Calu3 (cell line): ENCODE measurements around the gene RAB3IP. TPM values are rescaled to one million over a fixed set of nuclear protein-coding genes. Genes with fewer than 3 reads are reported as not detected.
"Not testable (repeated sequence)": the region's sequence is repeated elsewhere in the genome, so short reads cannot be mapped to it uniquely, and the experiment has no call there.

ENCODE experiments used
- BruUV-seq: library from RNA; stranded (reverse); fragments of 400-500 nt; replicated peaks from 2 replicates; lab custom pipeline; 2021; lab: Mats Ljungman, UMichigan
- CTCF ChIA-PET: fragments of 300-600 bp; sonication (Branson Sonifier 250); formaldehyde crosslinking; loops from one replicate; lab custom pipeline; 2022; ENCODE audit warnings: antibody characterized with exemption; lab: Charles Lee
- DNase-seq: peaks from one replicate; pipeline ENCODE4 v3.0.0; 2022
- H3K27ac Mint-ChIP-seq: one replicate; pipeline ENCODE4 v1.8.0; 2022; ENCODE audit warnings: mixed read lengths; ENCODE audit not compliant: unreplicated experiment
- H3K27me3 Mint-ChIP-seq: one replicate; pipeline ENCODE4 v1.8.0; 2022; ENCODE audit warnings: mixed read lengths; ENCODE audit not compliant: unreplicated experiment
- H3K36me3 Mint-ChIP-seq: one replicate; pipeline ENCODE4 v1.8.0; 2022; ENCODE audit warnings: mild to moderate bottlenecking, moderate library complexity, mixed read lengths; ENCODE audit not compliant: insufficient read depth, unreplicated experiment
- H3K4me1 Mint-ChIP-seq: one replicate; pipeline ENCODE4 v1.8.0; 2022; ENCODE audit warnings: mild to moderate bottlenecking, low read depth, mixed read lengths; ENCODE audit not compliant: unreplicated experiment
- H3K4me3 Mint-ChIP-seq: one replicate; pipeline ENCODE4 v1.8.0; 2022; ENCODE audit warnings: mild to moderate bottlenecking, low read depth, moderate library complexity, mixed read lengths; ENCODE audit not compliant: unreplicated experiment
- H3K9me3 Mint-ChIP-seq: one replicate; pipeline ENCODE4 v1.8.0; 2022; ENCODE audit warnings: low read depth, mixed read lengths; ENCODE audit not compliant: unreplicated experiment
- CTCF ChIP-seq: fragments of 200-600 bp; IDR thresholded peaks from one replicate; pipeline ENCODE4 v1.8.0; 2022; ENCODE audit warnings: antibody characterized with exemption; ENCODE audit not compliant: unreplicated experiment
- intact Hi-C: fragments of 100-400 bp; cut with micrococcal nuclease; formaldehyde crosslinking; loops from one replicate; pipeline ENCODE4 v1.10.0; 2022; ENCODE audit not compliant: unreplicated experiment
- total RNA-seq: library from RNA; stranded (reverse); gene quantifications from 2 replicates; pipeline ENCODE4 v1.2.3, GENCODE V29; 2022

The RAB3IP gene
- total RNA-seq, 1 experiment from 2014 or later = 101 TPM

GRCh38 chr12:69756088-69756755 is 17.6 kb downstream of the RAB3IP start:
- no peak overlapping the region for H3K27ac Mint-ChIP-seq
- BruUV-seq = no TSS peak
- H3K27me3 Mint-ChIP-seq = no peaks in the 10 kb centered on the region
- H3K9me3 Mint-ChIP-seq = peaks cover 2% of the 10 kb centered on the region
- CTCF ChIA-PET = no interaction called here
- intact Hi-C loops = no loop called here
- H3K4me1 Mint-ChIP-seq = peaks cover 8% of the 10 kb centered on the region
- H3K4me3 Mint-ChIP-seq = no peak overlapping the region
- TF ChIP-seq CTCF = no peak
- DNase-seq = no peak
- H3K36me3 Mint-ChIP-seq = peaks cover 53% of the 10 kb centered on the region

GRCh38 chr12:69758105-69758504 is 19.4 kb downstream of the RAB3IP start:
- CTCF ChIA-PET = no interaction called here
- no peaks in the 10 kb centered on the region for H3K27me3 Mint-ChIP-seq
- H3K36me3 Mint-ChIP-seq = peaks cover 49% of the 10 kb centered on the region
- TF ChIP-seq CTCF = no peak
- no TSS peak for BruUV-seq
- peaks cover 2% of the 10 kb centered on the region for H3K9me3 Mint-ChIP-seq
- H3K4me3 Mint-ChIP-seq = no peak overlapping the region
- intact Hi-C loops = no loop called here
- no peaks in the 10 kb centered on the region for H3K4me1 Mint-ChIP-seq
- no peak overlapping the region for H3K27ac Mint-ChIP-seq
- no peak for DNase-seq

DNA sequence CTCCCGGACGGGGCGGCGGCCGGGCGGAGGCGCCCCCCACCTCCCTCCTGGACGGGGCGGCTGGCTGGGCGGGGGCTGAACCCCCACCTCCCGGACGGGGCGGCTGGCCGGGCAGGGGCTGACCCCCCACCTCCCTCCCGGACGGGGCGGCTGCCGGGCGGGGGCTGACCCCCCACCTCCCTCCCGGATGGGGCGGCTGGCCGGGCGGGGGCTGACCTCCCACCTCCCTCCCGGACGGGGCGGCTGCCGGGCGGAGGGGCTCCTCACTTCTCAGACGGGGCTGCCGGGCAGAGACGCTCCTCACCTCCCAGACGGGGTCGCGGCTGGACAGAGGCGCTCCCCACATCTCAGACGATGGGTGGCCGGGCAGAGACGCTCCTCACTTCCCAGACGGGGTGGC is 20.9 kb downstream of the RAB3IP start:
- peaks cover 55% of the 10 kb centered on the region for H3K36me3 Mint-ChIP-seq
- DNase-seq, CTCF ChIA-PET: not testable (repeated sequence)

DNA sequence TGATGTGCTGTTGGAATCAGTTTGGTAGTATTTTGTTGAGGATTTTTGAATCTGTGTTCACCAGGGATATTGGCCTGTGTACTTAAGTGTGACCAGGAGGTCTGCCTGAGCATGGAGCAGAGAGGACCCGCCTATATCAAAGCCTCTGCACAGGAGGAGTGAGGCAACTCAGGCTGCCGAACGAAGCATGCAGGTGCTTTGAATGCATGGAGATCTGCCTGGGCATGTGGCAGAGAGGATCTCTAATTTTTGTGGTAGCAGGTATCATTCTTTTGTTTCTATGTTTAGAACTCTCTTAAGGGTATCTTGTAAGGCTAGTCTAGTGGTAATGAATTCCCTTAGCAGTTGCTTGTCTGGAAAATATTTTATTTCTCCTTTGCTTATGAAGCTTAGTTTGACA is 26.9 kb downstream of the RAB3IP start:
- TF ChIP-seq CTCF = no peak
- H3K27me3 Mint-ChIP-seq = no peaks in the 10 kb centered on the region
- BruUV-seq = no TSS peak
- CTCF ChIA-PET = no interaction called here
- H3K27ac Mint-ChIP-seq = no peak overlapping the region
- intact Hi-C loops = no loop called here
- H3K4me1 Mint-ChIP-seq = no peaks in the 10 kb centered on the region
- peaks cover 63% of the 10 kb centered on the region for H3K36me3 Mint-ChIP-seq
- no peak overlapping the region for H3K4me3 Mint-ChIP-seq
- H3K9me3 Mint-ChIP-seq = peaks cover 15% of the 10 kb centered on the region
- no peak for DNase-seq

More for the DNA sequence above, 20.9 kb downstream of the RAB3IP start:
- intact Hi-C loops, H3K27me3 Mint-ChIP-seq, H3K4me1 Mint-ChIP-seq, H3K4me3 Mint-ChIP-seq, H3K27ac Mint-ChIP-seq, H3K9me3 Mint-ChIP-seq, BruUV-seq: not testable (repeated sequence)

DNA sequence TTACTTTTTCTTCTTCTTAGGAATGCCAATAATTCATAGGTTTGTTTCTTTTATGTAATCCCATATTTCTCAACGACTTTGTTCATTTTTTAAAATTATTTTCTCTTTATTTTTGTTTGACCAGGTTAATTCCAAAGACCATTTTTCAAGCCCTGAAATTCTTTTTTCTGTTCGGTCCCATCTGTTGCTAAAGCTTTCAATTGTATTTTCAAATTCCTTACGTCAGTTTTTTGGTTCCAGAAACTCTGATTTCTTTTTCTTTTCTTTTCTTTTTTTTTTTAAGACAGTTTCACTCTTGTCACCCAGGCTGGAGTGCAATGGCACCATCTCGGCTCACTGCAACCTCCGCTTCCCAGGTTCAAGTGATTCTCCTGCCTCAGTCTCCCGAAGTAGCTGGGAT is 27.6 kb downstream of the RAB3IP start:
- Mint-ChIP-seq H3K4me3 (no peak overlapping the region), H3K4me1 (no peaks in the 10 kb centered on the region)
- CTCF ChIA-PET = no interaction called here

More for the DNA sequence above, 27.6 kb downstream of the RAB3IP start:
- intact Hi-C loops = no loop called here
- Mint-ChIP-seq H3K27ac (no peak overlapping the region), H3K27me3 (no peaks in the 10 kb centered on the region), H3K9me3 (peaks cover 16% of the 10 kb centered on the region), H3K36me3 (peaks cover 57% of the 10 kb centered on the region)
- no peak for DNase-seq
- no peak for TF ChIP-seq CTCF
- BruUV-seq = no TSS peak
